Transverse colon (tissue), 4 donors: ENCODE measurements around the gene C21orf58. TPM values are rescaled to one million over a fixed set of nuclear protein-coding genes. Genes with fewer than 3 reads are reported as not detected.

ENCODE experiments used
- DNase-seq: peaks from one replicate; pipeline ENCODE4 v3.0.0-alpha.2; 2019
- H3K27ac ChIP-seq, 4 donors: fragments of 200-600 bp; sonication (generic); 2 replicates each; pipeline ENCODE4 v1.5.1; 2016 to 2018; ENCODE audit warnings: inconsistent platforms in 4 of 4
- H3K27me3 ChIP-seq: fragments of 200-600 bp; sonication (generic); 2 replicates; pipeline ENCODE4 v1.5.1; 2017; ENCODE audit warnings: inconsistent platforms
- H3K36me3 ChIP-seq, 4 donors: fragments of 200-600 bp; sonication (generic); 2 replicates each; pipeline ENCODE4 v1.5.1; 2017 to 2019; ENCODE audit warnings: inconsistent platforms in 4 of 4
- H3K4me1 ChIP-seq, 4 donors: fragments of 200-600 bp; sonication (generic); 2 replicates each; pipeline ENCODE4 v1.5.1; 2017 to 2020; ENCODE audit warnings: inconsistent platforms in 4 of 4
- H3K4me3 ChIP-seq, 4 donors: fragments of 200-600 bp; sonication (generic); 1 replicate in 1 of 4; 2 replicates in 3 of 4; pipeline versions ENCODE4 v1.5.1 to v1.6.1; 2017 to 2019; ENCODE audit warnings: inconsistent platforms in 4 of 4
- H3K9me3 ChIP-seq, 2 donors: fragments of 200-600 bp; sonication (generic); 2 replicates each; pipeline ENCODE4 v1.5.1; 2017 to 2019; ENCODE audit warnings: inconsistent platforms in 2 of 2
- EP300 ChIP-seq: sonication (generic); formaldehyde crosslinking; IDR thresholded peaks from one replicate; pipeline ENCODE4 v1.6.1; 2017; ENCODE audit warnings: antibody characterized with exemption, low read depth
- POLR2A ChIP-seq: fragments of 450-650 bp; IDR thresholded peaks from one replicate; pipeline ENCODE4 v1.6.1; 2016; ENCODE audit warnings: antibody characterized with exemption, mild to moderate bottlenecking, moderate library complexity
- POLR2AphosphoS5 ChIP-seq, 3 donors: sonication (generic); formaldehyde crosslinking; IDR thresholded peaks; one replicate each; pipeline ENCODE4 v1.6.1; 2016; ENCODE audit warnings: antibody characterized with exemption in 3 of 3
- WGBS, 2 donors: methylation state at CpG; one replicate each; pipeline ENCODE4 v1.1.5; 2018; ENCODE audit warnings: low coverage in 1 of 2; 5-methylcytosine and 5-hydroxymethylcytosine counted together
- in situ Hi-C, 4 donors: fragments of 200-750 bp; cut with MboI; loops; one replicate each; pipeline versions ENCODE4 v1.15.0 to v1.15.1; 2017; ENCODE audit warnings: low sequenced_read_pairs in 3 of 4, low pct_ligation_motif_present in 1 of 4, low pct_unique_long_range_greater_than_20kb in 1 of 4
- intact Hi-C: fragments of 100-400 bp; cut with DNase I; formaldehyde crosslinking; loops from one replicate; pipeline ENCODE4 v1.15.1; 2023; ENCODE audit warnings: low total_unique reads
- total RNA-seq, 4 donors: library from RNA; depleted of rRNA; stranded (reverse); fragments of >200 nt; gene quantifications; one replicate each; pipeline ENCODE4 v1.1.0, GENCODE V29; 2016
- TF ChIP-seq, protein P1 (sequence below), 5 experiments: fragments of 200-600 bp in 3 of 5; fragments of 450-650 bp in 2 of 5; sonication (generic) in 3 of 5; IDR thresholded peaks; 1 replicate in 2 of 5; 2 replicates in 3 of 5; pipeline ENCODE4 v1.5.1; 2016 to 2017; ENCODE audit warnings: antibody characterized with exemption in 5 of 5, inconsistent platforms in 3 of 5, mild to moderate bottlenecking in 2 of 5, moderate library complexity in 1 of 5

The C21orf58 gene
- total RNA-seq, 4 donors from 2014 or later: 2.5 to 79.8 (median 7.6) TPM

DNA sequence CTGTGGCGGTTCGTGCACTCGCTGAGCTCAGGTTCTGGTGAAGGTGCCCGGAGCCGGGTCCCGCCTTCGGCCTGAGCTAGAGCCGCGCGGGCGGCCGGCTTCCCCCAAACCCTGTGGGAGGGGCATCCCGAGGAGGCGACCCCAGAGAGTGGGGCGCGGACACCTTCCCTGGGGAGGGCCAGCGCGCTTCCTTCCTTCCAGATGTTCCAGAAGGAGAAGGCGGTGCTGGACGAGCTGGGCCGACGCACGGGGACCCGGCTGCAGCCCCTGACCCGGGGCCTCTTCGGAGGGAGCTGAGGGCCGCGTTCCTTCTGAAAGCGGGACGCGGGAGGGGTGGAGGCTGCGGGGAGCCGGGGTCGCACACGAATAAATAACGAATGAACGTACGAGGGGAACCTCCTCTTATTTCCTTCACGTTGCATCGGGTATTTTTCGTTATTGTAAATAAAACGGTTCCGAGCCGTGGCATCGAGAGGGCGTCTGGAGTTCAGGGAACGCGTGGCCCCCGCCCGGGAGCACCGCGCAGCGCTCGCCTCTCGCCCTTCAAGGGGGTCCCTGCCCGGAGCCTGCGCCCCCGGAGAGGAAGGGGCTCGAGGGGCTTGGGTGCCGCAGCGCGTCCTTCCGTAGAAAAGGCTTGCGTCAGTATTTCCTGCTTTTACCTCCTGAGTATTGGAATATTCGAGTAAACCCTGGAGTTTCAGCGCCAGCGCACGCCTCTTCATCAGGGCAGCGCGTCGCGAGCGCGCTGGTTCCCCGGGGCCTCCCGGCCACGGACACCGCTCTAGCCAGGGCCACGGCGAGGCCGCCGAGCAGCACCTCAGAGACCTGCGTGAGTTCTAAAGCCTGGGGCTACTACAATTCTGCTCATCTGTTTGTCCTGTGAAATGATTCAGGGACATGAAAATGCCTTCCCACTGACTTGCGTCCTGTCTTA is 26.1 kb downstream of the C21orf58 start:
- TF ChIP-seq, protein P1, sequence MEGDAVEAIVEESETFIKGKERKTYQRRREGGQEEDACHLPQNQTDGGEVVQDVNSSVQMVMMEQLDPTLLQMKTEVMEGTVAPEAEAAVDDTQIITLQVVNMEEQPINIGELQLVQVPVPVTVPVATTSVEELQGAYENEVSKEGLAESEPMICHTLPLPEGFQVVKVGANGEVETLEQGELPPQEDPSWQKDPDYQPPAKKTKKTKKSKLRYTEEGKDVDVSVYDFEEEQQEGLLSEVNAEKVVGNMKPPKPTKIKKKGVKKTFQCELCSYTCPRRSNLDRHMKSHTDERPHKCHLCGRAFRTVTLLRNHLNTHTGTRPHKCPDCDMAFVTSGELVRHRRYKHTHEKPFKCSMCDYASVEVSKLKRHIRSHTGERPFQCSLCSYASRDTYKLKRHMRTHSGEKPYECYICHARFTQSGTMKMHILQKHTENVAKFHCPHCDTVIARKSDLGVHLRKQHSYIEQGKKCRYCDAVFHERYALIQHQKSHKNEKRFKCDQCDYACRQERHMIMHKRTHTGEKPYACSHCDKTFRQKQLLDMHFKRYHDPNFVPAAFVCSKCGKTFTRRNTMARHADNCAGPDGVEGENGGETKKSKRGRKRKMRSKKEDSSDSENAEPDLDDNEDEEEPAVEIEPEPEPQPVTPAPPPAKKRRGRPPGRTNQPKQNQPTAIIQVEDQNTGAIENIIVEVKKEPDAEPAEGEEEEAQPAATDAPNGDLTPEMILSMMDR (IDR thresholded peaks at IDR 0.05): no peak
- TF ChIP-seq POLR2A (no peak), EP300 (no peak), POLR2AphosphoS5 (IDR thresholded peaks at IDR 0.05) (no peak)
- Histone ChIP-seq H3K4me1 (peaks cover 6 to 27% (median 11%) of the 10 kb centered on the region in 4 donors), H3K27me3 (peaks cover 21% of the 10 kb centered on the region), H3K9me3 (no peaks in the 10 kb centered on the region), H3K36me3 (no peaks in the 10 kb centered on the region), H3K4me3 (peak overlapping the region; percentile 21 to 49 (median 36)), H3K27ac (peak overlapping the region; percentile 52 to 72 (median 60))
- in situ Hi-C loops (no loop called here), intact Hi-C loops (no loop called here)
- WGBS, 2 donors: 11% methylated on average over 66 of the region's 84 CpGs; no CpG with 5 or more reads in 1 of the 2 donors
- DNase-seq: no peak

DNA sequence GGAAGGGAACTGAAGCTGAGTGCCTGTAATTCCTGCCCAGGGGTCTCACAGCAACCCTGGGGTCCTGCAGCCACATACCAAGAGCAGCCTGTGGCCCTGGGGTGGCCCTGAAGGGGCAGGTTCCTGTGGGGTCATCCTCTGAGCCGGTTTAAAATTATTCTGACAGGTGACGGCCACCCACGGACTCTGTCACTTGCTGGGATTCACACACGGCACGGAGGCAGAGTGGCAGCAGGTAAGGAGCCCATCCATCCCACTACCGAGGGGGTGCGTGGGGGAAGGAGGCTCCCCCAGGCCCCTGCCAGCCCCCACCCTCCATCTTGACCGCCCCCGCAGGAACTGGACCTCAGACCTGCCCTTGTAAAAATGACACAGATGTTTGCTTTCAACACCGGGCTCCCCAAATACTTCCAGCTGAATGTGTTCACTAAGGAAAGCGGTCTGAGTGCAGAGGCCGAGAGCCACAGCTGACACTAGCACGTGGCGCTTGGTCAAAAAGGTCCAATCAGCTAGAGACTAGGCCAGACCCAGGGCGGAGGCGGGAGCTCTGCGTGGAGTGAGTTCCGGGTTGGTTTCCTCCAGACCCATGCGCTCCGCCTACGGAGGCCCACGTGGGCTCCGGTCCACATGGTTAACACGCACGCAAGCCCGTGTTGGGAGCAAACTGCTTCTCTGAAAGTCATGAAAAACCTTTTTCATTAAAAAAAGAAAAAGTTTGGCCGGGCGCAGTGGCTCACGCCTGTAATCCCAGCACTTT is 27.5 kb downstream of the C21orf58 start:
- intact Hi-C loops (no loop called here), in situ Hi-C loops (no loop called here)
- peaks cover 6 to 27% (median 11%) of the 10 kb centered on the region in 4 donors for H3K4me1 ChIP-seq
- no peaks in the 10 kb centered on the region for H3K9me3 ChIP-seq
- peak overlapping the region in 1 of 4 donors; percentile 49 for H3K4me3 ChIP-seq
- peaks cover 21% of the 10 kb centered on the region for H3K27me3 ChIP-seq
- H3K27ac ChIP-seq: peak overlapping the region; percentile 50 to 72 (median 60)
- no peaks in the 10 kb centered on the region for H3K36me3 ChIP-seq
- peak; percentile 70 for DNase-seq
- 59 to 63% methylated on average over 6 to 28 of the region's 29 CpGs for WGBS, 2 donors
- peak in 1 of 3 donors; percentile 6 for TF ChIP-seq POLR2AphosphoS5 (IDR thresholded peaks at IDR 0.05)
- no peak for TF ChIP-seq POLR2A
- no peak for TF ChIP-seq EP300

- Histone ChIP-seq H3K27ac (peak overlapping the region in 3 of 4 donors; percentile 52 to 72 (median 69)), H3K27me3 (peaks cover 21% of the 10 kb centered on the region), H3K9me3 (no peaks in the 10 kb centered on the region), H3K4me3 (no peak overlapping the region), H3K36me3 (no peaks in the 10 kb centered on the region), H3K4me1 (peaks cover 6 to 27% (median 11%) of the 10 kb centered on the region in 4 donors)
- WGBS, 2 donors: 48 to 70% methylated on average over 2 to 8 of the region's 9 CpGs
- intact Hi-C loops (no loop called here), in situ Hi-C loops (no loop called here)
- TF ChIP-seq POLR2AphosphoS5 (IDR thresholded peaks at IDR 0.05) (no peak), EP300 (no peak), POLR2A (no peak)
- TF ChIP-seq, protein P1 (IDR thresholded peaks at IDR 0.05): no peak
- no peak for DNase-seq
Observed at GRCh38 chr21:46295177-46295770, 28.4 kb downstream of the C21orf58 start.

GRCh38 chr21:46294647-46295176 is 29.0 kb downstream of the C21orf58 start:
- H3K4me3 ChIP-seq: no peak overlapping the region
- in situ Hi-C loops: no loop called here
- H3K4me1 ChIP-seq: peaks cover 6 to 27% (median 11%) of the 10 kb centered on the region in 4 donors
- no peak for DNase-seq
- H3K27me3 ChIP-seq: peaks cover 21% of the 10 kb centered on the region
- 64% methylated on average over 10 of the region's 10 CpGs; no CpG with 5 or more reads in 1 of the 2 donors for WGBS, 2 donors
- no peaks in the 10 kb centered on the region for H3K9me3 ChIP-seq
- intact Hi-C loops: no loop called here
- TF ChIP-seq POLR2A (no peak), POLR2AphosphoS5 (IDR thresholded peaks at IDR 0.05) (no peak), EP300 (no peak)
- TF ChIP-seq, protein P1 (IDR thresholded peaks at IDR 0.05): no peak
- no peaks in the 10 kb centered on the region for H3K36me3 ChIP-seq
- H3K27ac ChIP-seq: peak overlapping the region in 1 of 4 donors; percentile 69
